ENCODE data around the gene ZNF385A. TPM values are rescaled to one million over a fixed set of nuclear protein-coding genes. Genes with fewer than 3 reads are reported as not detected.
A peak's percentile ranks its signal among the peaks of the same experiment; 100 is the strongest.

ZNF385A gene
- total RNA-seq, 1 experiment from 2014 or later, result 5.9 TPM

GRCh38 chr12:54358191-54358944, 26.2 kb downstream of the ZNF385A start:
- ATAC-seq (0 out of 2 replicates have a peak, but pooled peaks have one; percentile 0), DNase-seq (ENCODE audit: low read depth, low spot score) (no peak)
- peak overlapping the region; percentile 99 for H3K27ac ChIP-seq (ENCODE audit: low read length)
- no peaks in the 10 kb centered on the region for H3K9me3 ChIP-seq (ENCODE audit: control insufficient read depth, insufficient read depth, low read depth, low read length)
- BruUV-seq (replicated peaks), result TSS peak; percentile 96
- peak overlapping the region; percentile 75 to 85 for H3K4me3 ChIP-seq (ENCODE audit: low read depth in 2 of 2, low read length in 2 of 2)
- H3K27me3 ChIP-seq (ENCODE audit: control insufficient read depth, insufficient read depth, low read length), result no peaks in the 10 kb centered on the region
- peaks cover 34% of the 10 kb centered on the region for H3K4me1 ChIP-seq (ENCODE audit: control insufficient read depth, insufficient read depth, low read length)
- intact Hi-C loops (cut with micrococcal nuclease; ENCODE audit: unreplicated experiment), result no loop called here
- CTCF ChIA-PET, result interaction anchor here (0.5 to 2.0 kb wide), 6 partner anchors 21 to 152 kb away, joined by 3 to 6 read pairs (median 3); partner anchors contain the start of gene COPZ1
- POLR2A ChIA-PET, result no interaction called here
- no peak for TF ChIP-seq TCF7L2 (IDR thresholded peaks at IDR 0.05; ENCODE audit: low read depth, low read length)
- no peak for TF ChIP-seq POLR2AphosphoS5 (IDR thresholded peaks at IDR 0.05; ENCODE audit: low read depth, low read length)
- TF ChIP-seq SIN3A (IDR thresholded peaks at IDR 0.05; ENCODE audit: borderline replicate concordance, insufficient read depth, low read depth, low read length), result no peak
- TF ChIP-seq REST (IDR thresholded peaks at IDR 0.05; ENCODE audit: insufficient read depth in 1 of 2, low read depth in 2 of 2, low read length in 1 of 2), result no peak
- no peak for TF ChIP-seq CTCF (IDR thresholded peaks at IDR 0.05)
- H3K36me3 ChIP-seq (ENCODE audit: control insufficient read depth, insufficient read depth, low read length), result no peaks in the 10 kb centered on the region
- in situ Hi-C loops (cut with HindIII; ENCODE audit: low pct_unique_long_range_greater_than_20kb, low sequenced_read_pairs), result no loop called here

GRCh38 chr12:54357506-54358190, 26.9 kb downstream of the ZNF385A start:
- DNase-seq (ENCODE audit: low read depth, low spot score), result no peak
- CTCF ChIA-PET, result interaction anchor here (0.6 to 2.0 kb wide), 2 partner anchors 21 to 32 kb away, joined by 3 to 6 read pairs; partner anchors contain the start of gene COPZ1
- POLR2A ChIA-PET, result no interaction called here
- H3K4me1 ChIP-seq (ENCODE audit: control insufficient read depth, insufficient read depth, low read length), result peaks cover 37% of the 10 kb centered on the region
- H3K9me3 ChIP-seq (ENCODE audit: control insufficient read depth, insufficient read depth, low read depth, low read length), result no peaks in the 10 kb centered on the region
- H3K4me3 ChIP-seq (ENCODE audit: low read depth in 2 of 2, low read length in 2 of 2), result no peak overlapping the region; a peak in 1 of 4 replicates
- H3K36me3 ChIP-seq (ENCODE audit: control insufficient read depth, insufficient read depth, low read length), result no peaks in the 10 kb centered on the region
- intact Hi-C loops (cut with micrococcal nuclease; ENCODE audit: unreplicated experiment), result no loop called here
- BruUV-seq (replicated peaks), result no TSS peak
- TF ChIP-seq SIN3A (IDR thresholded peaks at IDR 0.05; ENCODE audit: borderline replicate concordance, insufficient read depth, low read depth, low read length) (no peak), REST (IDR thresholded peaks at IDR 0.05; ENCODE audit: insufficient read depth in 1 of 2, low read depth in 2 of 2, low read length in 1 of 2) (no peak), TCF7L2 (IDR thresholded peaks at IDR 0.05; ENCODE audit: low read depth, low read length) (no peak), POLR2AphosphoS5 (IDR thresholded peaks at IDR 0.05; ENCODE audit: low read depth, low read length) (no peak), CTCF (IDR thresholded peaks at IDR 0.05) (no peak)
- no peaks in the 10 kb centered on the region for H3K27me3 ChIP-seq (ENCODE audit: control insufficient read depth, insufficient read depth, low read length)
- H3K27ac ChIP-seq (ENCODE audit: low read length), result peak overlapping the region; percentile 99
- ATAC-seq, result no peak
- in situ Hi-C loops (cut with HindIII; ENCODE audit: low pct_unique_long_range_greater_than_20kb, low sequenced_read_pairs), result no loop called here

Data from Panc1 (cell line).